T47D (cell line): ENCODE results near the gene RABEPK.
"Not testable (repeated sequence)": the region's sequence is repeated elsewhere in the genome, so short reads cannot be mapped to it uniquely, and the experiment has no call there.

Source experiments
- DNase-seq, 2 experiments: peaks; one replicate each; pipeline versions ENCODE4 v3.0.0 to v3.0.0-alpha.2; 2011 to 2012; ENCODE audit warnings: low read depth in 1 of 2, low spot score in 1 of 2
- JUND ChIP-seq: IDR thresholded peaks from 2 replicates; pipeline ENCODE4 v1.6.1; 2012; ENCODE audit warnings: low read depth
- in situ Hi-C: cut with HindIII; loops from 2 replicates; pipeline ENCODE4 v1.10.0; 2016; ENCODE audit warnings: low sequenced_read_pairs, low pct_unique_long_range_greater_than_20kb

The RABEPK gene

GRCh38 chr9:125200216-125201047 is at the start of gene RABEPK:
Gene RABEPK (plus strand): TSS chr9:125200542. CDS start chr9:125203014, 2,472 bp downstream.
- peak; percentile 82 to 96 for DNase-seq
- no peak for TF ChIP-seq JUND
- in situ Hi-C loops, result no loop called here

GRCh38 chr9:125151730-125152129 is 48.6 kb upstream of the RABEPK start:
- in situ Hi-C loops, result no loop called here
- no peak for DNase-seq
- TF ChIP-seq JUND, result no peak

GRCh38 chr9:125153712-125154367 is 46.5 kb upstream of the RABEPK start:
- TF ChIP-seq JUND, result no peak
- DNase-seq, result no peak
- in situ Hi-C loops, result no loop called here

- in situ Hi-C loops, result no loop called here
- no peak for TF ChIP-seq JUND
- no peak for DNase-seq
Observed at GRCh38 chr9:125156551-125156950, 43.8 kb upstream of the RABEPK start.

- in situ Hi-C loops, result no loop called here
- TF ChIP-seq JUND, result no peak
- DNase-seq, result no peak
Observed at GRCh38 chr9:125160750-125161149, 39.6 kb upstream of the RABEPK start.

- in situ Hi-C loops, result no loop called here
- no peak for DNase-seq
- TF ChIP-seq JUND, result no peak
Observed at GRCh38 chr9:125161284-125161918, 38.9 kb upstream of the RABEPK start.

GRCh38 chr9:125162891-125163290 is 37.5 kb upstream of the RABEPK start:
- DNase-seq, in situ Hi-C loops: not testable (repeated sequence)

- in situ Hi-C loops, result no loop called here
- DNase-seq, result no peak
- no peak for TF ChIP-seq JUND
Observed at GRCh38 chr9:125166762-125167161, 33.6 kb upstream of the RABEPK start.

GRCh38 chr9:125169895-125170294 is 30.4 kb upstream of the RABEPK start:
- TF ChIP-seq JUND, result no peak
- in situ Hi-C loops, result no loop called here
- DNase-seq, result no peak

- in situ Hi-C loops, result no loop called here
- DNase-seq, result no peak
- TF ChIP-seq JUND, result no peak
Observed at GRCh38 chr9:125172031-125172755, 28.1 kb upstream of the RABEPK start.

- no peak for TF ChIP-seq JUND
- in situ Hi-C loops, result no loop called here
- no peak for DNase-seq
Observed at GRCh38 chr9:125176636-125177035, 23.7 kb upstream of the RABEPK start.

- no peak for DNase-seq
- no peak for TF ChIP-seq JUND
- in situ Hi-C loops, result no loop called here
Observed at GRCh38 chr9:125177888-125178287, 22.5 kb upstream of the RABEPK start.

GRCh38 chr9:125179776-125180175 is 20.6 kb upstream of the RABEPK start:
- in situ Hi-C loops, DNase-seq: not testable (repeated sequence)
